ENCODE data around the gene ATP2C2.
"Not testable (repeated sequence)": the region's sequence is repeated elsewhere in the genome, so short reads cannot be mapped to it uniquely, and the experiment has no call there.

ATP2C2 gene, protein sequence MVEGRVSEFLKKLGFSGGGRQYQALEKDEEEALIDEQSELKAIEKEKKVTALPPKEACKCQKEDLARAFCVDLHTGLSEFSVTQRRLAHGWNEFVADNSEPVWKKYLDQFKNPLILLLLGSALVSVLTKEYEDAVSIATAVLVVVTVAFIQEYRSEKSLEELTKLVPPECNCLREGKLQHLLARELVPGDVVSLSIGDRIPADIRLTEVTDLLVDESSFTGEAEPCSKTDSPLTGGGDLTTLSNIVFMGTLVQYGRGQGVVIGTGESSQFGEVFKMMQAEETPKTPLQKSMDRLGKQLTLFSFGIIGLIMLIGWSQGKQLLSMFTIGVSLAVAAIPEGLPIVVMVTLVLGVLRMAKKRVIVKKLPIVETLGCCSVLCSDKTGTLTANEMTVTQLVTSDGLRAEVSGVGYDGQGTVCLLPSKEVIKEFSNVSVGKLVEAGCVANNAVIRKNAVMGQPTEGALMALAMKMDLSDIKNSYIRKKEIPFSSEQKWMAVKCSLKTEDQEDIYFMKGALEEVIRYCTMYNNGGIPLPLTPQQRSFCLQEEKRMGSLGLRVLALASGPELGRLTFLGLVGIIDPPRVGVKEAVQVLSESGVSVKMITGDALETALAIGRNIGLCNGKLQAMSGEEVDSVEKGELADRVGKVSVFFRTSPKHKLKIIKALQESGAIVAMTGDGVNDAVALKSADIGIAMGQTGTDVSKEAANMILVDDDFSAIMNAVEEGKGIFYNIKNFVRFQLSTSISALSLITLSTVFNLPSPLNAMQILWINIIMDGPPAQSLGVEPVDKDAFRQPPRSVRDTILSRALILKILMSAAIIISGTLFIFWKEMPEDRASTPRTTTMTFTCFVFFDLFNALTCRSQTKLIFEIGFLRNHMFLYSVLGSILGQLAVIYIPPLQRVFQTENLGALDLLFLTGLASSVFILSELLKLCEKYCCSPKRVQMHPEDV

DNA sequence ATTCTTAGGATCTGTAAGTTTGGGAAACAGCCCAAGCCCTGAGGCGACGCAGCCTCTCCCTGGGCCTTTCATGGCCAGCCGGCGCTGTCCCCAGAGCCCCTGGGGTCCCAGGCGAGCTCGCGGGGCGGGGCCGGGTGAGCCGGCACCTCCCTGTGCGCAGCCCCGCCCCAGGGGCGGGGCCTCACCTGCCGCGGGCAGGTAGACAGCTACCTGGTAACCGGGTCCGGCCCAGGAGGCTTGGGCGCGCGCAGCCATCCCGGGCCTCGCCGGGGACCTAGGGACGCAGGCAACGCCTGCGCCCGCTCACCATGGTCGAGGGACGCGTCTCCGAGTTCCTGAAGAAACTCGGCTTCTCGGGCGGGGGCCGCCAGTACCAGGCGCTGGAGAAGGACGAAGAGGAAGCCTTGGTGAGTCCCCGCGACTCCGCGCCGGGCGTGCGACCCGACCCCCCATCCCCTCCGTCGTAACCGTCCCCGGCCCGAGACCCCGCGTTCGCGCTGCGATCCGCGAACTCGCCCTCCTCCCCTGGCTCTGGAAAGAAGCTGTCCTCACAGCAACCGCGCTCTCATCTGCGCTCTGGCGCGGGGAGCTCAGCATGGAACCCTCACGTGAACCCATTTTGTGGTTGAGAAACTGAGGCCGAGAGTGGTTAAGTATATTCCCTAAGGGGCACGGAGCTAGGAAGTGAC, at the start of gene ATP2C2:
ATP2C2 (plus strand) TSS at position 231 of the 689 bp plus-strand sequence; CDS start at position 309, 78 bp downstream.
- in situ Hi-C loops (cut with HindIII; ENCODE audit: low sequenced_read_pairs), result no loop called here

DNA sequence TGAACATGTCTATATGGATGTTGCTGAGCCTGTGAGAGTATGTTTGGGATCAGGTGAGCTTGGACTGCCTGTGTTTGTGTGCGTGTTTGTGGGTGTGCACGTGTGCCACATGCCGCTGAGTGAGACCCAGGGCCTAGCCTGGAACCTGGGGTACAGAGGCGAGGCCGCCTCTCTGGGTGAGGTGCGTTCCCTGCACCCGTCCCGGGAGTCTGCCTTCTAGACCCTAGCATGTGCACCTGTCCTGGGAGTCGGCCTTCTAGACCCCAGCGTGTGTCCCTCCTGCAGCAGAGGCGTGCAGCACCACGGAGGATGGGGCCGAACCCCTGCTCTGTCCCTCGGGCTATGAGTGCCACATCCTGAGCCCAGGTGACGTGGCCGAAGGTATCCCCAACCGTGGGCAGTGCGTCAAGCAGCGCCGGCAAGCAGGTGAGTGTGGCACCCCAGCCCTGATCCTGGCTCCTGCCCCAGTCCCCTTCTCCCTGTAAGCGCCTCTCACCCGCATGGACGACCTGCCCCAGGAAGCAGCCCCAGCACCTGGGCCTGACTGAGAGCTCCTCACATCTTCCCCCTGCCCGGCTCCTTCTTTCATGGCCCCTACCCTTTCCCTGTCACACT, 49.1 kb upstream of the ATP2C2 start:
- in situ Hi-C loops (cut with HindIII; ENCODE audit: low sequenced_read_pairs), result no loop called here

DNA sequence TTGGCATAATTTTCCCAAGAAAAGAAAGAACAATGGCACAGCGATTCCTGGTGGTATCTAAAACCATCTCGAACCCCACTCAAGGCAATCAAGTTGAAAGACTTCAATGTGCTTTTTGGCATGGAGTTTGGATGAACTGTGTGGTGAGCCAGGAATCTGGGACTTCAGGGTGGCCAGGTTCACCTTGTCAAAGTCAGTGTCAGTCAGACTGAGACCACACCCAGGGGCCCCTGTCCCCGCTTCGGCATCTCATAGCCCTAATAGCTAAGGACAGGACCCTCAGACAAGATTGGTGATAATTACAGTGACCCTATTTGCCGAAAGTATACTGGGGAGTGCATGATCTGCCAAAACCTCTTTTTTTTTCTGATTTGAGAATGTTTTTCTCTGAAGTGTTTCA, 47.8 kb upstream of the ATP2C2 start:
- in situ Hi-C loops (cut with HindIII; ENCODE audit: low sequenced_read_pairs), result loop anchor here (5.0 kb wide), 2 partner anchors 52 to 127 kb away; no protein-coding TSS in a partner anchor

DNA sequence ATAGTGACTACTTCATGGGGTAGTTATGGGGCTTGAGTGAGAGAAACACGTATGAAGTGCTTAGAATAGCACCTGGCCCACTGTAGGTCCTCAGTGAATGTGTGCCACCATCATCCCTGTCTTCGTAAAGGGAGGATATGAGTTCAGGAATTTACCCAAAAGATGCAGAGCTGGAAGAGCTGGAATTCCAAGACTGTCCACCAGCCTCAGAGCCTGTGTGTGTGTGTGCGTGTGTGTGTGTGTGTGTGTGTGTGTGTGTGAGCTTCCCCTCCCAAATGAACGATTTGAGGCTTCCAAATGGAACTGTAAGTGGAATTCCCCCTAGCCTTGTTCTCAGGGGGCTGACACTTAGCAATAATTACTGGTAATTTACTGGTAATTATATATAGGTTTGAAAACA, 46.4 kb upstream of the ATP2C2 start:
- in situ Hi-C loops (cut with HindIII; ENCODE audit: low sequenced_read_pairs), result loop anchor here (5.0 kb wide), 2 partner anchors 50 to 125 kb away; no protein-coding TSS in a partner anchor

DNA sequence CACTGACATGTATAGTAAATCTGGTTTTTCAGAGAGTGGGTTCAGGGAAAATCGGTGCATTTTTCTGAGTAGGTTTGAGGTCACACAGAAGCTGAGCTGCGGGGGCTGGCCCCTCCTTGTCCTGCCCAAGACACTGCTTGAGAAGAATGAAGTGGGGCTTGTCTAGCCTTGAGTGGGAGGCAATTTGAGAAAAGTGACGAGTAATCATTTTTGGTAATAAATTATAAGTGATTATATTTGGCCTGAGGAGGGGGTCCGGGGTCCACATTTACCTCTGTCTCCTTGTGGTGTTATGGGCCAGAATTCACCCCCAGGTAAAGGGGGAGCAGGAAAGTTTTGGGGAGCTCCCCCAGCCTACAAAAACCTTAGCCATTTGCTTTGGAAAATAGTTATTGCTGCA, 45.6 kb upstream of the ATP2C2 start:
- in situ Hi-C loops (cut with HindIII; ENCODE audit: low sequenced_read_pairs), result loop anchor here (5.0 kb wide), 2 partner anchors 50 to 125 kb away; no protein-coding TSS in a partner anchor

DNA sequence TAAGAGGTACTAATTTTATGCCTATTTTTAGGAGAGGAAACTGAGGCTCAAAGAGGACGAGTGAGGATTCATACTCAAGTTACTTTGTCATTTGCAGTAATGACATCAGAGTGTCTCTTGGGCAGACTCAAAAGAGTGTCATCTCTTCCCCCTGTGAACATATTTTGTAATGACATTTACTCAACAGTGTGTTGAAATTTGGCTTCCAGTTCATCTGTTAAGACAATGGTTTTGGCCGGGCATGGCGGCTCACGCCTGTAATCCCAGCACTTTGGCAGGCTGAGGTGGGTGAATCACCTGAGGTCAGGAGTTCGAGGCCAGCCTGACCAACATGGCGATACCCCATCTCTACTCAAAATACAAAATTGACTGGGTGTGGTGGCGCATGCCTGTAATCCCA, 44.7 kb upstream of the ATP2C2 start:
- in situ Hi-C loops (cut with HindIII; ENCODE audit: low sequenced_read_pairs), result loop anchor here (5.0 kb wide), 2 partner anchors 49 to 124 kb away; no protein-coding TSS in a partner anchor

DNA sequence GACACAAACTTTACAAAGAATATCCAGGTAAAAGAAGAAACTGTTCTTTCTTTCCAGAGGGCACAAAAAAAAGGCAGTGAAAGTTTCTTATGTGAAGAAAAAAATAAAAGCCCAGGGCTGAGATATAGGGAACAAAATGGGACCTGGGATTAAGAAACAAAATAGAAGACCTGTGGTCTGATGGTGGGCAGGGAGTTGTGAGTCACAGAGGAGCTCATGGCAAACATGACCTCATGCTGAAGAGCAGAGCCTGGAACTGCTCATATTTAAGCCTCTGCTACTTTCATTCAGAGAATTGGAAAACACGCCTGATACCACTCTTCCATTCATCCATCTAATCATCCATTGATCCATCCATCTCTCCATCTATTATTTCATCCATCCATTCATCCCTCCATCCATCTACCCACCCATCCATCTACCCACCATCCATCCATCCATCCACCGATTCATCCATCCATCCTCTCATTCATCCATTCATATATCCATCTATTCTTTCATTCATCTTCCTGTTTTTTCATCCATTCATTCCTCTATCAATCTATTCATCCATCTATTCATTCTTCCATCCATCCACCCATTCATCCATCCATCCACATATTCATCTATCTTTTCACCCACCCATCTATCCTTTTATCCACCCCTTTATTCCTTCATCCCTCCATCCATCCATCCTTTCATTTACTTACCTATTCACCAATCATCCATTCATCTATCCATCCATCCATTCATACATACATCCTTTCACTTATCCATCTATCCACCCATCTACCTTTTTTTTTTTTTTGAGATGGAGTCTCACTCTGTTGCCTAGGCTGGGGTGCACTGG, 43.7 kb upstream of the ATP2C2 start:
- in situ Hi-C loops (cut with HindIII; ENCODE audit: low sequenced_read_pairs), result loop anchor here (5.0 kb wide), 2 partner anchors 48 to 123 kb away; no protein-coding TSS in a partner anchor

DNA sequence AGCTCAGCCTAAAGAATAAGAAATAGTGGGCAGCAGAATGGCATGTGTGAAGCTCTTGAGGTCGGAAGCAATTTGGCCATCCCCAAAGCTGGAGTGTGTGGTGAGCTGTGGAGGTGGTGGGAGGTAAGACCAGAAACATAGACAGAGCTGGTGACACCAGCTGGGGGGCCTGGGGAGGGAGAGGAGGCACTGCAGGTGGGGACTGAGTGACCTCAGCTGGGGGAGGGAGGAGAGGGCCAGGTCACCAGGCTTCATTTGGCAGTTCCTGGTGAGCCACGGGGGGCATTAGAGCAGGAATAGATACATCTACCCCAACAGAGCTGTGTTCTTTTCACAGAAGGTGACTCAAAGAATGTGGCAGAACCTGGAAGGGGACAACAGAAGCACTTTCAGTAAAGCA, 41.8 kb upstream of the ATP2C2 start:
- in situ Hi-C loops (cut with HindIII; ENCODE audit: low sequenced_read_pairs), result no loop called here

DNA sequence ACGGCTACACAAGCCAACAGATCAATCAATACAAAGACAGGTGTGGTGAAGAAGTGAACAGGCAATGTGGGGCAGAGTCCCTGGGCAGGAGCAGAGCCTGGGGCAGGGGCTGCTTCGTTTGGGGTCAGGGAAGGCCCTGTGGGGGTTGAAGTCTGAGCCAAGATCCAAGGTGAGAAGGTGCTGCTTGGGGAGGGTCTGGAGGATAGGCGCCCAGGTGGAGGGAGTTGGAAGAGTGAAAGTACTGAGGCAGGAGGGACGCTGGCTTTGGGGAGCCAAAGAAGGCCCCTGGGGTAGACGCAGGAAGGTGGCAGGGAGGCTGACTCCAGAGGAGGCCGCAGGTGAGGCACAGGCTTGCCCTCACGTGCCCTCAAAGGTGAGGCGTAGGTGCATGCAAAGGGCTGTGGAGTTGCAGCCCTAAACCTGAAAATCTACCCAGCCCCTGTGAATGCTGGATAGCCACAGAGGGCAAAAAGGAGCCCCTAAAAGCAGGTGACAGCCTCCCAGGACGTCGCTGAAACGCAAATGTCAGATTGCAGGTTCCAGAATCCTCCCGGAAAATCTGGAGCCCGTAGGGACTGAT, 40.3 kb upstream of the ATP2C2 start:
- in situ Hi-C loops (cut with HindIII; ENCODE audit: low sequenced_read_pairs), result no loop called here

DNA sequence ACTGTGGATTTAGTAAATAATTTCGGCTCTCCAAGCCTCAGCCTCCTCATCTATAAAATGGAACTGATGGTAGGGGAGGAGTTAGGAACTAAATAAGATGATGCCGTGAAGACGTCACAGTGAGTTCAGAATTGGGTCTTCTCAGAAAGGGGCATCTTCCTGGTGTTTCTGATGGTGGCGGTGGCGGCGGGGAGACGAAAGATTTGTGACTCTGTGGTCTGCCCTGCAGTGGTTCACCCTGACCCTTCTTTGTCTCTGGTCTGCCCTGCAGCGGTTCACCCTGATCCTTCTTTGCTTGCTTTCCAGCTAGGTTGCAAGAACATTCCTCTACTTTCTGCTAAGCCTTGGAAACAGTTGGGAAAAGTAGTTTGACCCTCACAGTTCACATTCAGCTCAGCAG, 39.3 kb upstream of the ATP2C2 start:
- in situ Hi-C loops (cut with HindIII; ENCODE audit: low sequenced_read_pairs), result no loop called here

DNA sequence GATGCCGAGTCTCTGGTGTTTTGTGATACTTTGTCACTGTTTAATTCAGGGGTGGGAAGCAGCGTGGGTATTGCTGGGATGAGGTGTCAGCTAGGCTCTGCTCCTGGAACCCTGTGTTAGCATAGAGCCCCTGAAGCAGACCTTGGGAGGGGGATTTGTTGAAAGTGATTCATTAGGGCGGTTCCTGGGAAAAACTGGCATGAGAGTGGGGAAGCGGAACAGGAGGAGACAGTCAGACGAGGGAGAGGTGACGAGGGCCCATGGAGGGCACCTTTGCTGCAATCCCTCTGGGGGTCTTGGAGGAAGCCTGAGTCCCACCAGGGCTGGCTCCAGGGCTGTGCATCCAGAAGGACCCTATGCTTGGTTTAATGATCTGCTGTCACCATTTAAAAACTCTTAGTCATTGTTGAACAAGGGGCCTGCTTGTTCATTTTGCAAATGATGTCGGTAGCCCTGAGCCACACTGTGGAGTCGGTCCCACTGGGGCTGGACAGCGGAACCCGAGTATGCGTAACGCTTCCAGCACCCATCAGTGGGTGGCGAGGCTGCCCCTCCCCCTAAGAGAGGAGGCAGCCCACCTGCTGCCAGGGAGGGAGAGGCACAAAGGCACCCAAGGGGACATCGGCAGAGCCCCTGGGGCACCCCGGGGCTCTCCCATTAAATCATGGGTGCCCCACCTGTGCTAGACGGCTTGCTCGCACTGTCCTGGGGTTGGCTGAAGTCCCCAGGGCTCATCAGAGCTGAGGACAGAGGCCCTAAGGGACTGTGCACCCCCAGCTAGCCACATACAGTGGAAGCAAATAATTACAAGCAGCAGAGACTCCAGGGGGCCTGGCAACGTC, 38.3 kb upstream of the ATP2C2 start:
- in situ Hi-C loops (cut with HindIII; ENCODE audit: low sequenced_read_pairs), result no loop called here

DNA sequence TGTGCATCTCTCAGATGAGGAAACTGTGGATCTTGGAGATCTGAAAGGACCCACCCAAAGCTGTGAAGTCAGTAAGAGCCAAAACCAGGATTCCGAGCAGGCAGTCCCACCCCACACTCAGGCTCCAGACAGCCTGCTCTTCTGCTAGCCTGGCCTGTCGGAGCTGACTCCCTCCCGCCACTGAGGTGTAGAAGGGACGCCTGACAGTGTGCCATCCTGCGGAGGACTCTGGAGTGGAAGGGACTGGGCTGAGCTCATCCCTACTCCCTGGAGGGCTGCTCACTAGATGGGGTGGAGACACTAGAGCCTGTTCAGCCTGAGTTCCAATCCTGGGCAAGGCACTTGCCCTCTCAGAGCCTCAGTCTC, 37.7 kb upstream of the ATP2C2 start:
- in situ Hi-C loops (cut with HindIII; ENCODE audit: low sequenced_read_pairs), result no loop called here

DNA sequence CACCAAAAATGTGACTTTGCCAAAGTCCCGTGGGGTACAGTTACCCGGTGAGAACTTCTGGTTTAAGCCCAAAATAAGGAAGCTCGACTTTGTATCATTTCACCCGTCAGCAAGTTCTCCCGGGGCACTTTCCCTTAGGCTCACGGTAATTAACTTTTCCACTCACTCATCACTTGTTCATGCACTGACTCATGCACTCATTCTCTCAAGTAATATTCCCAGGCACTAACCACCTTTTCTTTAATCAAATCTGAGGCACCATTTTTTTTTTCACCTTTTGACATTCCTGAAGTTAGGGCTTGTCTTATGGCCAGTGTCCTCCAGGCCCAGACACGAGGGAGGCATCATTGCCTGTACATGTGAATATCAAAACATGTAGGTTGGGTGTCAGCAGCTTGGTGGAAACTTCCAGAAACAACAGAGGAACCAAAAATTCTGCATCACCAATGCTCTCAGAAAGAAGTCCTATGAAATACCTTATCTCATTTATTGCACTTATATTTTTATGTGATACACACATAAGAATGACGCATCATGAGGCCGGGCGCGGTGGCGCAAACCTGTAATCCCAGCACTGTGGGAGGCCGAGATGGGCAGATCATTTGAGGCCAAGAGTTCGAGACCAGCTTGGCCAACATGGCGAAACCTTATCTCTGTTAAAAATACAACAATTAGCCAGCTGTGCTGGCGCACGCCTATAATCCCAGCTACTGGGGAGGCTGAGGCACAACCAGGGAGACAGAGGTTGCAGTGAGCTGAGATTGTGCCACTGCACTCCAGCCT, 36.1 kb upstream of the ATP2C2 start:
- in situ Hi-C loops (cut with HindIII; ENCODE audit: low sequenced_read_pairs), result no loop called here

DNA sequence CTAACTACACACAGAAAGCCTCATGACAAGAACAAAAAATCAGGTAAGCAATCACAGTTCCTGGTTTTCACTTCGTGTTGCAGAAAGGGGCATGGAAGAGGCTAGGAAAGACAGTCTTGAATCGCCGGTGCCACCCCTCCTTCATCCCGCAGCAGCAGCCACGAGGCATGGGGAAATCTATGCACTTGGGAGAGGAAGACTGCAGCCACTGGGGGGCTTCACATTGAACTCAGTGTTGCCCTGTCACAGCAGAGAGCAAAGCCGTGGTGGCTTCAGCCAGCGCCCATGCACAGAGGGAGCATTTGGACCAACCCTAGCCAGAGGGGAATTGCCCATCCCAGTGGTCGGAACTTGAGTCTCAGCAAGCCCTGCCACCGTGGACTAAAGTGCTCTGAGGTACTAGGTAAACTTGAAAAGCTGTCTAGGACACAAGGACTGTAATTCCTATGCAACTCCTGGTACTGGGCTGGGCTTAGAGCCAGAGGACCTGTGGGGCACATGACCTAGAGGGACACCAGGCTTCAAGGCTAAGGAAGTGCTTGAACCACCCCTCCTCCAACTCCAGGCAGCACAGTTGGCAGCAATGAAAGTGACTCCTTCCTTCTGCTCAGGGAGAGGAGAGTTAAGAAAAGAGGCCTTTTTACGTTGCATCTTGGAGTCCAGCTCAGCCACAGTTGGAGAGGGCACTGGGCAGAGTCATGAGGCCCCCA, 35.2 kb upstream of the ATP2C2 start:
- in situ Hi-C loops (cut with HindIII; ENCODE audit: low sequenced_read_pairs), result no loop called here

DNA sequence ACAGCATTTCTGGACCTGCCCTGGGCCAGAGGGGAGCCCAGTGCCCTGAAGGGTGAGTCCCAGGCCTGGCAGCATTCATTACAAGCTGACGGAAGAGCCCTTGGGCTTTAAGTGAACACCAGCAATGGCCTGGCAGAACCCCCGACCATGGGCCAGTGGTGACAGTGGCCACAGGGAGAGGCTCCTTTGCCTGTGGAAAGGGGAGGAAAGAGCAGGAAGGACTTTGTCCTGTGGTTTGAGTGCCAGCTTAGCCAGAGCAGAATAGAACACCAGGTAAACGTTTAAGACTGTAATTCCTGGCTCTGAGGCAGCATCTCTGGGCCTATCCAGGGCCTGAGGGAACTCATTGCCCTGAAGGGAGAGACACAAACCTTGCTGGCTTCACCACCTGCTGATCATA, 34.3 kb upstream of the ATP2C2 start:
- in situ Hi-C loops (cut with HindIII; ENCODE audit: low sequenced_read_pairs), result no loop called here

DNA sequence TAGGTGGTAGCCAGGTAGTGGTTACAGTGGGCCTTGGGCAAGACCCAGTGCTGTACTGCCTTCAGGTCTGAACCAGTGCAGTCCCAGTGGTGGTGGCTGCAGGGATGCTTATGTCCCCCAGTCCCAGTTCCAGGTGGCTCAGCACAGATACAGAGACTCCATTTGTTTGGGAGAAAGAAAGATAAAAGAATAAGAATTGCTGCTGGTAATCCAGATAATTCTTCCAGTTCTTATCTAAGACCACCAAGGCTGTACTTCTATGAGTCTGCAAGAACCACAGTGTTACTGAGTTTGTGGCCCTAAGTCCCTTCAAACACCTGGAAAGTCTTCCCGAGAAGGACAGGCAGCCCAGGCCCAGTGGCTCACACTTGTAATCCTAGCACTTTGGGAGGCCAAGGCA, 33.9 kb upstream of the ATP2C2 start:
- in situ Hi-C loops (cut with HindIII; ENCODE audit: low sequenced_read_pairs), result no loop called here

DNA sequence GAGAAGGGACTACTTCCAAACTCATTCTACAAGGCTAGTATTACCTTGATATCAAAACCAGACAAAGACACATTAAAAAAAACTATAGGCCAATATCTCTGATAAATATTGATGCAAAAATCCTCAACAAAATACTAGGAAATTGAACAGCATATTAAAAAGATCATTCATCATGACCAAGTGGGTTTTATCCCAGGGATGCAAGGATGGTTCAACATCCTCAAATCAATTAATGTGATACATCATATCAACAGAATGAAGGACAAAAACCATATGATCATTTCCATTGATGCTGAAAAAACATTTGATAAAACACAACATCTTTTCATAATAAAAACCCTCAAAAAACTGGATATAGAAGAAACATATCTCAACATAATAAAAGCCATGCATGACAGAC, 31.1 kb upstream of the ATP2C2 start:
- in situ Hi-C loops (cut with HindIII; ENCODE audit: low sequenced_read_pairs), result not testable (repeated sequence)

Data from endothelial cell of hepatic sinusoid (primary cell).